ENCODE results near the gene PHC2.
A peak's percentile ranks its signal among the peaks of the same experiment; 100 is the strongest.
"Not testable (repeated sequence)": the region's sequence is repeated elsewhere in the genome, so short reads cannot be mapped to it uniquely, and the experiment has no call there.

The PHC2 gene

DNA sequence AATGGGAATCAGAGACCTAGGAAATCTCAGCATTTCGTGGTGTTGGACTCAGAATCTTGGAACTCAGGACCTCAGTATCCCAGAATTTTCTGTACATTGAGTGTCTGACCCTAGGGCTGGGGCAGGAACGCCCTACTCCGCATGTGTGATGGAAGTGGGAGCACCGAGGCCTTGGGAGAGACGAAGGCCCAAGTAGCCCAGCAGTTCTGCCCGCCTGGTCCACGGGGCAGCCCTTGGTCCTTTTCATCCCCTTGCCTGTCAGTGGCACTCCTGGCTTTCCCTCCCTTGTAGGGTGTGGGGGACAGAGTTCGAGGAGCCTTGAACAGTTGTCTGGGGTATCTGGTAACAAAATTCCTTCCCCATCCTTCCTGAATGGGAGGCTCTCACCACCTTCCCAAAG is 120.2 kb downstream of the PHC2 start:
- no peak for DNase-seq (ENCODE audit: low spot score)

DNA sequence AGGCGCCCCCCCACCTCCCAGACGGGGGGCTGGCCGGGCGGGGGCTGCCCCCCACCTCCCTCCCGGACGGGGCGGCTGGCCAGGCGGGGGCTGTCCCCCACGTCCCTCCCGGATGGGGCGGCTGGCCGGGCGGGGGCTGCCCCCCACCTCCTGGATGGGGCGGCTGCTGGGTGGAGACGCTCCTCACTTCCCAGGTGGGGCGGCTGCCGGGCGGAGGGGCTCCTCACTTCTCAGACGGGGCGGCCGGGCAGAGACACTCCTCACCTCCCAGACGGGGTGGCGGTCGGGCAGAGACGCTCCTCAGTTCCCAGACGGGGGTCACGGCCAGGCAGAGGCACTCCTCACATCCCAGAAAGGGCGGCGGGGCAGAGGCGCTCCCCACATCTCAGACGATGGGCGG is 121.5 kb downstream of the PHC2 start:
- not testable (repeated sequence) for DNase-seq (ENCODE audit: low spot score)

DNA sequence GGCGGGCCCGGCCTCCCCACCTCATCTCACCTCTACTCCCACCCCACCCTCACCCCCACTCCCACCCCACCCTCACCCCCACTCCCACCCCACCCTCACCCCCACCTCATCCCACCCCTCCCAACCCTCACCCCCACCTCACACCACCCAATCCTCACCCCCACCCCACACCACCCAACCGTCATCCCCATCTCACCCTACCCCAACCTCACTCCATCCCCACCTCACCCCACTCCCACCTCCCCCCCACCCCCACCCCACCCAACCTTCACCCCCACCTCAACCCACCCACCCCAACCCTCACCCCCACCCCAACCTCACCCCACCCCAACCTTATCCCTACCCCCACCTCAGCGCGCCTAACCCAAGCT is 123.4 kb downstream of the PHC2 start:
- DNase-seq (ENCODE audit: low spot score): no peak

DNA sequence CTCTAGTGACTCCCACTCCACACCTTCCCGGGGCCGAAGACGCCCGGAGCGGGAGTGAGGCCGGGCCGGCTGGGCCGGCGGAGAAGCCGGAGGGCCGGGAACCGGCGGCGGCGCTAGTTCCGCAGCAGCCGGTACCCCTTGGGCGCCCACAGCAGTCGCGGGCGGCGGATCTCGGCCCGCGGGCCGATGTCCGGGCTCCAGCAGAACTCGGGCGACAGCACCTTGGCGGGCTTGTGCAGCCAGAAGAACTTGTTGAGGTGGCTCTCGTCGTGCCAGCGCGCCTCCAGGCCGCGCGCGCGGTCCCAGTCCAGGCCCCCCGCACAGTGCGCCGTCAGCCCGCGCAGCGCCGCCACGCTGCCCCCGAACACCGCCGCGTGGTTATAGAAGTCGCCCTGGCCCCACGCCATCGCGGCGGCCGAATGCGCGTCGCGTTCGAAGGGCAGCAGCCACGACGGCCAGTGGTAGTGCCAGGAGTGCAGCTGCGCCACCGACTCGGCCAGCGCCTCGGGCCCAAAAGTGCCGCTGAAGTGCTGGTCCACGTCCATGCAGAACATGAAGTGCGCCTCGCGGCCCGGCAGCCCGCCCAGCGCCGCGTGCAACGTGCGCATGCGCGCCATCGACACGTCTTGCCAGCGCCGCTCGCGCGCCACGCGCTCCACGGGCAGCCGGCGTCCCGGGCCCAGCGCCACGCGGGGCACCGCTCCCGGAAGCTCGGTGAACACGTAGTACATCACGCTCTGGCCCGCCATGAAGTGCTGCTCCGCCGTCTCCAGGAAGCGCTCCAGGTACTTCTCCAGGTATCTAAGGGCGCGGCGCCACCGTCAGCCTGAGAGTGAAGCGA is 124.0 kb downstream of the PHC2 start:
- DNase-seq (ENCODE audit: low spot score): no peak

DNA sequence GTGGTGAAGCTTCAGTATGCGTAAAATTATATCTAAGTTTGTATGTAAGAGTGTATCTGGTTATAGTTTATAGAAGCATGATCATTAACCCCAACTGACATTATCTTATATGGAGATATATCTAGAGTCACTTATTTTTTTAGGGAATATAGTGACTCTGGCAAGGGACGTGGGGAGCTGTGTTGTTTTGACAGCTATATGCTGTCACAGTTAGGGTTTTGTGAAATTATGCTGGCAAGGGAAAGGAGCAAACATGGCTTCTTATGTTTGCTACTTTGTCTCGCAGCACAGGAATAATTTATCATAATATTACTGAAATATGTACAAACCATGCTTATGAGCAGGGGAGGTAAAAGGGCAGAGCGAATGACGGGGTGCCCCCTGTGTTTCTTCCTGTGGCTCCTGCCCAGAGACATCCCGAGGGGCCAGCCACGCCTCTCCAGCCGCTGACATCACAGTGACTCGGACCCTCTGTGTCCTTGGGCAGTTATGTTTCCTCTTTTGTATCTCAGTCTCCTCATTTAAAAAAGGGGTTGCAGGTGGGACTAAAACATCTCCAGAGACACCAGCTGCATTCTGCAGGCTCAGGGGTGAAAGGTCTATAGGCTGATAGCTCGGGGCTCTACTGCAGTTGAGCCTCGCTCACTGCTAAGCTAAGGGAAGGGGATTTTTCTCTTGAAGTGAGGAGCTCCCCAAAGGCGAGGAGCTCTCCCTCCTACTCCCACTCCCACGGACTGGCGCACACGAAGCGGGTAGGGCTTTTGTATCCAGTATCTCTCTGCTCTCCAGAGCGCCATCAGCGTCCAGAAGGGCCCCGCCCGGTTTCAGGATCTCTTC is 124.9 kb downstream of the PHC2 start:
- DNase-seq (ENCODE audit: low spot score): no peak

DNA sequence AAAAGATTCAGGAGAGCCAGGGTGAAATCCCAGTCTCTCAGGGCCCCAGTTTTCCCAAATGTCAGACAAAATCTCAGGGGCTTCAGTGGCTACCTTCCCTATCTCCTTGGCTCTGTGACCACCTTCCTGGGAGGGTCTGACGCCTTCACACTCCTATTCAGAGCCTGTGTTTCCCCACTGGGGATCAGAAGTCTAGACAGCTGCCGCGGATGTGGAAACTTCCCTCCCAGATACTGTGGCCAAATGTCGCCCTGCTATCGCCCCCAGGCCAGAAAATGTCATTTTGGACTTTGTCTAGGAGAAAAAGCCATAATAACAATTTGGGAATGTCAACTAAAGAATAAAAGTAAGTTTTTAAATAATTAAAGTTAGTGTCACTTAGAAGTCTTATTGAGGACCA is 125.9 kb downstream of the PHC2 start:
- no peak for DNase-seq (ENCODE audit: low spot score)

DNA sequence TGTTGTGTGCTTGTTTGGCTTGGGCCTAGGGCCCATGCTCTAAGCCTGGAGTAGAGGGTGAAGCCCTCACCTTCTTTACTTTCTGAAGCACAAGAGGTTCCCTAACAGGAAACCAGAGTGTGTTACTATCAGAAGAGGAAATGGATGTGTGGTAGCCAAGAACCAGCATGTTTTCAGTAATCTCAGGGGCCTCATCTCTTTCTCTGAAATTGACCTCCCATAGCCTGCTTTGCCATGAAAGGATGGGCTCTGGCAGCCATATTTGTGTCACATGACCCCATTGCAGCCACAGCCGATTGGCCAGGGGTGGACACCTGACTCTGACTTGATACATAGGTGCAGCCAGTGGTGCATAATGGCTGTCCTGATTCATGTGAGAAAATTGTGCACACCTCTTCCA is 128.6 kb downstream of the PHC2 start:
- no peak for DNase-seq (ENCODE audit: low spot score)

GRCh38 chr1:33301273-33301984 is 129.5 kb downstream of the PHC2 start:
- DNase-seq (ENCODE audit: low spot score): no peak

GRCh38 chr1:33300673-33301072 is 130.2 kb downstream of the PHC2 start:
- no peak for DNase-seq (ENCODE audit: low spot score)

DNA sequence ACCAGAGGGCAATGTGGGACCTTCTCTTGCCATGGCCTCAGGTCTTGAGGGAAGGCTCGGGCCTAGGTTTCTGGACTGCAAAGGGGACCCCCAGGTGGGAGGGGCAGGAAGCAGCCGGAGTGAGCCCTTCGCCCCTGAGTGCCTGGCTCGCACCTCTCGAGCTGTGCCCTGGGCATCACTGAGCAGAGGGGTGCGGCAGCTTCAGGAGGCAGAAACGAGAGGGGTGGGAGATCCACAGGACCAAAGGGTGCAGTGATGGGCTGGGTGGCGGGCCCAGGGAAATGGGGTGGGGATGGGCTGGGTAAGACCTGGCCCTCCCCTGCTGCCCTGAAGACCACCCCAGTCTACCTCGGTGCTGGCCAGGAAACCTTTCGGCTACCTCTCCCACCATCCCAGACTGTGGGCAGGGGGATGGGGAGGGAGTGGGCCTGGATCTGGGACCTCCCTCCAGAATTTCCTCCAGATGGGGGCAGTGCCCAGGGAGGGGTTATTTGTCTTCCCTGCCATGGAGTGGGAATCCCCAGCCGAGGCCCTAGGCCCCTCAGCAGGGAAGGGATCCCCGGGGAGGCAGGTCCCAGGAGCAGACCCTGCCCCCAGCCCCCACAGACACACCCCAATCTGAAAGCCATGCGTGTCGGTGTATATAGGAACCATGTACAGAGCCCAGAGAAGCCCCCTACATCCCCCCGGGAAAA is 131.3 kb downstream of the PHC2 start:
- DNase-seq (ENCODE audit: low spot score): no peak

DNA sequence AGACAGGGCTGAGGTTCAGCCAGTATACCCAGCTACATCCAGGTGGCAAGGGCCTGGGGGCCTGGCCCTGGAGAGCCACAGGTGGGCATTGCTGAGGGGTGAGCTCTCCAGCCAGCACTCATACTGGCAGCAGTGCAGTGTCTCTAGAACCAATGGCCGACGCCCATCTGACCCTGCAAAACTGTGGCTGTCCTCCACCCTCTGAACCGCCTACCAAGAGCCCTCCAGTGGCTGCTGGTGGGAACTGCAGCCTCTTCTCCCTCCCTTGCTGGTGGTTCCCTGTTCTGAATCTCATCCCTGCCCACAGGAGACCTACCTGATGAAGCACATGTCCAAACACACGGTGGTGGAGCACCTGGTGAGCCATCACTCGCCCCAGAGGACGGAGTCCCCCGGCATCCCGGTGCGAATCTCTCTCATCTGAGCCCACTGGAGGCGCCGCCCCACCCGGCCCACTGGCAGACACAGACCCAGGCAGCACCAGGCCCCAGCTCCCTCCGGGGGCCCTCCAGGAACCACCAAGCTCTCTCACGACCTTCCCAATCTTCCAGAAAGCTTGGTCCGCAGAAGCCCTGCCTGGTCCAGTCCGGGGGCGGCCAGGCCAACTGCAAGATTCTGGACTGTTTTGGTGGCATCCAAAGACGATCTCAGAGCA is 132.1 kb downstream of the PHC2 start:
- no peak for DNase-seq (ENCODE audit: low spot score)

DNA sequence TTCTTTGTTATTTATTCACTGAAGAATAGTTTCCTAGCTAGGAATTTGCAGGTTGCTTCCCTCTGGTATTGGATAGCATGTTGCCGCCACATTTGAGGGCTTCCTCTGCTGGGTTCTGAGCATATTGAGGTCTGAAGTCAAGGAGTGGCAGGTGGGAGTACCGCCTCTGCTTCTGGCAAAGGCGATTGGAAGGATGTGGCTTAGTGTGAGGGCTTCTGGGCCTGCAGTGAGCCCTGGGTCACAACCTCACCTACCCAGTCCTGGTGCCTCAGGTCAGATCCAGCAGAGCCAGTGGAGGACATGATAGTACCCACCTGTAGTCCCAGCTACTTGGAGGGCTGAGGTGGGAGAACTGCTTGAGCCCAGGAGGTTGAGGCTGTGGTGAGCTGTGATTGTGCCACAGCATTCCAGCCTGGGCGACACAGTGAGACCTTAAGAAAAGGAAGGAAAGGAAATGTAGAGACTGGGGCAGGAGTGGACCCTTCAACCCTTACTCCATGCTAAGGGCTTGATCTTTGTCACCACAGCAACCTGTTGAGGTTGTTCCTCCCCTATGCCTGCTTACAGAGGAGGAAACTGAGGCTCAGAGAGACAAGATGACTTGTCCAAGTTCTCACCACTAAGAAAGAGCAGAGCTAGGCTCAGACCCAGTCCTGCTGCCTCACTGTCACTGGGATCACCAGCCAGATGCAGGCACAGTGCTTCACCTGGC is 132.8 kb downstream of the PHC2 start:
- no peak for DNase-seq (ENCODE audit: low spot score)

GRCh38 chr1:33296824-33297223 is 134.1 kb downstream of the PHC2 start:
- no peak for DNase-seq (ENCODE audit: low spot score)

DNA sequence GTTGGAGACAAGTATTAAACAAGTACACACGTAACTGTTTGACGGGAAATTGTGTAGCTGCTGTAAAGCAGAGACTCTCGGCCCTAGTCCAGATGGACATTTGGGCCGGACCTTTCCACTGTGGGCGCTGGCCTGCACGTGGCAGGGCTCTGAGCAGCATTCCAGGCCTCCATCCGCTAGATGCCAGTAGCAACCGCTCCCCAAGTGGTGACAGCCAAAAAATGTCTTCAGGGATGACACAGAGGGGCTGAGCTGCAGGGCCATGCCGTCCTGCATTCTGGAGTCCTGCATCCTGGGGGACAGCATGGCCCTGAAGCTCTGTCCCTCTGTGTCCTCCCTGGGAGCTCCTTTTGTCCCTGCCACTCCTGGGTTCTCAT is 134.8 kb downstream of the PHC2 start:
- no peak for DNase-seq (ENCODE audit: low spot score)

GRCh38 chr1:33295450-33296081 is 135.3 kb downstream of the PHC2 start:
- DNase-seq (ENCODE audit: low spot score): peak; percentile 80

- no peak for DNase-seq (ENCODE audit: low spot score)
Measured at GRCh38 chr1:33295023-33295422, 135.9 kb downstream of the PHC2 start.

GRCh38 chr1:33294071-33295010 is 136.6 kb downstream of the PHC2 start:
- DNase-seq (ENCODE audit: low spot score): no peak

GRCh38 chr1:33292726-33293340 is 138.1 kb downstream of the PHC2 start:
- no peak for DNase-seq (ENCODE audit: low spot score)

DNA sequence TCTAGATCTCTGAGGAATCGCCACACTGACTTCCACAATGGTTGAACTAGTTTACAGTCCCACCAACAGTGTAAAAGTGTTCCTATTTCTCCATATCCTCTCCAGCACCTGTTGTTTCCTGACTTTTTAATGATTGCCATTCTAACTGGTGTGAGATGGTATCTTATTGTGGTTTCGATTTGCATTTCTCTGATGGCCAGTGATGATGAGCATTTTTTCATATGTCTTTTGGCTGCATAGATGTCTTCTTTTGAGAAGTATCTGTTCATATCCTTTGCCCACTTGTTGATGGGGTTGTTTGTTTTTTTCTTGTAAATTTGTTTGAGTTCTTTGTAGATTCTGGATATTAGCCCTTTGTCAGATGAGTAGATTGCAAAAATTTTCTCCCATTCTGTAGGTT is 140.3 kb downstream of the PHC2 start:
- DNase-seq (ENCODE audit: low spot score): not testable (repeated sequence)
